HCT116 (cell line): ENCODE data around the gene BZW2. TPM values are rescaled to one million over a fixed set of nuclear protein-coding genes. Genes with fewer than 3 reads are reported as not detected.

ENCODE experiments used
- ATAC-seq: fragments of 200-7000 bp; cut with Tn5 transposase; 2 replicates; pipeline ENCODE4 v1.9.1; 2020; ENCODE audit warnings: mild to moderate bottlenecking, moderate library complexity
- BruUV-seq: library from RNA; stranded (reverse); fragments of 400-500 nt; replicated peaks from 2 replicates; lab custom pipeline; 2021; lab: Mats Ljungman, UMichigan
- CTCF ChIA-PET: fragments of 300-600 bp; sonication (Branson Sonifier 250); formaldehyde crosslinking; loops from one replicate; lab custom pipeline; 2021; ENCODE audit warnings: antibody characterized with exemption; lab: Charles Lee
- POLR2A ChIA-PET: fragments of 300-600, 350-600 bp; sonication (Branson Sonifier 250); formaldehyde crosslinking; loops from one replicate; lab custom pipeline; 2021; ENCODE audit warnings: antibody characterized with exemption; lab: Charles Lee
- RAD21 ChIA-PET, 2 experiments: fragments of 300-600 bp; sonication (Branson Sonifier 250); formaldehyde crosslinking; loops; one replicate each; lab custom pipeline; 2023; ENCODE audit warnings: low total read pairs in 2 of 2; ENCODE audit not compliant: uncharacterized antibody in 2 of 2, unreplicated experiment in 2 of 2, low non-redundant PET in 1 of 2; lab: Charles Lee
- DNase-seq: peaks from one replicate; pipeline ENCODE4 v3.0.0-alpha.2; 2010; ENCODE audit warnings: low read depth, low spot score
- H2AFZ ChIP-seq: fragments of 200-600 bp; shearing (Covaris generic), sonication (generic); 2 replicates; pipeline ENCODE4 v1.6.1; 2017; ENCODE audit warnings: low read depth, mixed run types, mixed read lengths, antibody characterized with exemption, low read length; ENCODE audit not compliant: poor library complexity, severe bottlenecking
- H3K27ac ChIP-seq: 2 replicates; pipeline ENCODE4 v1.5.1; 2012; ENCODE audit warnings: low read depth, low read length
- H3K27me3 ChIP-seq: fragments of 200-600 bp; sonication (generic); 2 replicates; pipeline ENCODE4 v1.6.1; 2016; ENCODE audit warnings: mixed run types, low read length, mixed read lengths; ENCODE audit not compliant: insufficient read depth
- H3K36me3 ChIP-seq, 2 experiments: fragments of 200-500 bp in 1 of 2; fragments of 200-600 bp in 1 of 2; sonication (Bioruptor generic) in 1 of 2; sonication (generic) in 1 of 2; 2 replicates each; pipeline versions ENCODE4 v1.5.1 to v1.6.1; 2014 to 2016; ENCODE audit warnings: low read length in 2 of 2, inconsistent platforms in 1 of 2, mixed read lengths in 1 of 2, mixed run types in 1 of 2; ENCODE audit not compliant: insufficient read depth in 2 of 2, control insufficient read depth in 1 of 2
- H3K4me1 ChIP-seq, 2 experiments: fragments of 200-600 bp in 1 of 2; sonication (generic) in 1 of 2; 2 replicates each; pipeline versions ENCODE4 v1.5.1 to v1.6.1; 2012 to 2017; ENCODE audit warnings: low read length in 2 of 2, inconsistent platforms in 1 of 2, mild to moderate bottlenecking in 1 of 2, mixed read lengths in 1 of 2, mixed run types in 1 of 2, moderate library complexity in 1 of 2; ENCODE audit not compliant: insufficient read depth in 2 of 2, control insufficient read depth in 1 of 2
- H3K4me2 ChIP-seq: fragments of 200-600 bp; sonication (generic); 2 replicates; pipeline ENCODE4 v1.6.1; 2017; ENCODE audit warnings: mixed run types, low read length, mixed read lengths
- H3K4me3 ChIP-seq, 2 experiments: fragments of 200-600 bp in 1 of 2; sonication (generic) in 1 of 2; replicated peaks in 1 of 2; 2 replicates each; pipeline ENCODE4 v1.5.1; 2011 to 2016; ENCODE audit warnings: low read length in 2 of 2, control low read depth in 1 of 2, low read depth in 1 of 2, mild to moderate bottlenecking in 1 of 2, mixed read lengths in 1 of 2, mixed run types in 1 of 2
- H3K79me2 ChIP-seq: fragments of 200-600 bp; sonication (generic); 2 replicates; pipeline ENCODE4 v1.6.1; 2017; ENCODE audit warnings: mild to moderate bottlenecking, mixed run types, low read length, moderate library complexity, mixed read lengths; ENCODE audit not compliant: insufficient read depth
- H3K9ac ChIP-seq: fragments of 200-600 bp; sonication (generic); 2 replicates; pipeline ENCODE4 v1.6.1; 2016; ENCODE audit warnings: low read length, mixed read lengths
- H3K9me2 ChIP-seq: fragments of 200-600 bp; sonication (generic), shearing (Covaris generic); 2 replicates; pipeline ENCODE4 v1.6.1; 2017; ENCODE audit warnings: mixed run types, mild to moderate bottlenecking, moderate library complexity; ENCODE audit not compliant: insufficient read depth
- H3K9me3 ChIP-seq, 2 experiments: fragments of 200-500 bp in 1 of 2; fragments of 200-600 bp in 1 of 2; sonication (Bioruptor generic) in 1 of 2; sonication (generic) in 1 of 2; 2 replicates each; pipeline ENCODE4 v1.6.1; 2014 to 2017; ENCODE audit warnings: low read length in 2 of 2, mixed read lengths in 2 of 2, inconsistent platforms in 1 of 2, low read depth in 1 of 2, mild to moderate bottlenecking in 1 of 2, mixed run types in 1 of 2, moderate library complexity in 1 of 2; ENCODE audit not compliant: control insufficient read depth in 1 of 2, insufficient read depth in 1 of 2
- H4K20me1 ChIP-seq: fragments of 200-600 bp; sonication (generic), shearing (Covaris generic); 2 replicates; pipeline ENCODE4 v1.6.1; 2017; ENCODE audit warnings: mixed run types, mild to moderate bottlenecking, moderate library complexity; ENCODE audit not compliant: insufficient read depth
- CEBPB ChIP-seq: IDR thresholded peaks from 2 replicates; pipeline ENCODE4 v1.6.1; 2012; ENCODE audit warnings: low read depth
- CTCF ChIP-seq, 3 experiments: fragments of 200-600 bp in 1 of 3; sonication (generic) in 1 of 3; IDR thresholded peaks in 2 of 3; conservative IDR thresholded peaks in 1 of 3; 2 replicates each; pipeline ENCODE4 v1.5.1; 2012 to 2017; ENCODE audit warnings: low read depth in 2 of 3, low read length in 2 of 3, antibody characterized with exemption in 1 of 3, borderline replicate concordance in 1 of 3, control low read depth in 1 of 3, mild to moderate bottlenecking in 1 of 3, mixed read lengths in 1 of 3, mixed run types in 1 of 3, moderate library complexity in 1 of 3; ENCODE audit not compliant: insufficient read depth in 1 of 3
- EGR1 ChIP-seq: IDR thresholded peaks from 2 replicates; pipeline ENCODE4 v1.6.1; 2012; ENCODE audit warnings: low read depth
- ELF1 ChIP-seq: IDR thresholded peaks from 2 replicates; pipeline ENCODE4 v1.6.1; 2012; ENCODE audit warnings: low read depth, borderline replicate concordance
- EZH2 ChIP-seq: fragments of 200-600 bp; sonication (generic); IDR thresholded peaks from 2 replicates; pipeline ENCODE4 v1.6.1; 2017; ENCODE audit warnings: antibody characterized with exemption, mixed run types
- EZH2phosphoT487 ChIP-seq: fragments of 200-600 bp; IDR thresholded peaks from 2 replicates; pipeline ENCODE4 v1.6.1; 2018; ENCODE audit warnings: antibody characterized with exemption, borderline replicate concordance
- JUND ChIP-seq: IDR thresholded peaks from 2 replicates; pipeline ENCODE4 v1.6.1; 2012
- POLR2A ChIP-seq: IDR thresholded peaks from 2 replicates; pipeline ENCODE4 v1.7.0; 2011; ENCODE audit warnings: borderline replicate concordance; ENCODE audit not compliant: insufficient read depth, insufficient read length; ENCODE audit errors: extremely low read depth
- RAD21 ChIP-seq: IDR thresholded peaks from 2 replicates; pipeline ENCODE4 v1.6.1; 2012; ENCODE audit warnings: low read depth, mild to moderate bottlenecking
- SP1 ChIP-seq: IDR thresholded peaks from 2 replicates; pipeline ENCODE4 v1.6.1; 2012; ENCODE audit warnings: low read depth
- TCF7L2 ChIP-seq: IDR thresholded peaks from 2 replicates; pipeline ENCODE4 v1.7.0; 2011; ENCODE audit warnings: borderline replicate concordance, inconsistent platforms; ENCODE audit not compliant: insufficient read depth, insufficient read length; ENCODE audit errors: extremely low read depth
- ZBTB33 ChIP-seq: IDR thresholded peaks from 2 replicates; pipeline ENCODE4 v1.6.1; 2011; ENCODE audit warnings: mild to moderate bottlenecking, low read length, moderate library complexity; ENCODE audit not compliant: insufficient replicate concordance; ENCODE audit errors: extremely low read depth
- ZFX ChIP-seq: fragments of 450-650 bp; IDR thresholded peaks from 2 replicates; pipeline ENCODE4 v1.6.1; 2017
- ZNF274 ChIP-seq: fragments of 200-500 bp; sonication (Bioruptor generic); IDR thresholded peaks from 2 replicates; pipeline ENCODE4 v1.6.1; 2014; ENCODE audit warnings: mild to moderate bottlenecking, low read depth, low read length, inconsistent platforms
- intact Hi-C: fragments of 100-400 bp; cut with micrococcal nuclease; formaldehyde crosslinking; loops from 2 replicates; pipeline ENCODE4 v1.10.0; 2022
- total RNA-seq: library from RNA; stranded (reverse); gene quantifications from one replicate; pipeline ENCODE4 v1.2.1, GENCODE V29; 2021; ENCODE audit not compliant: unreplicated experiment

The BZW2 gene
- total RNA-seq, 1 experiment from 2014 or later, result 119 TPM

- Histone ChIP-seq H3K79me2 (peaks cover 53% of the 10 kb centered on the region), H3K36me3 (no peaks in the 10 kb centered on the region; a peak in 2 of 4 replicates), H3K4me2 (no peak overlapping the region), H3K4me3 (no peak overlapping the region), H3K9ac (no peak overlapping the region), H3K9me3 (no peaks in the 10 kb centered on the region), H2AFZ (no peak overlapping the region), H3K4me1 (peaks cover 0 to 4% of the 10 kb centered on the region in 2 experiments; a peak in 1 of 4 replicates), H3K9me2 (no peaks in the 10 kb centered on the region), H3K27ac (no peak overlapping the region), H3K27me3 (no peaks in the 10 kb centered on the region), H4K20me1 (no peaks in the 10 kb centered on the region)
- POLR2A ChIA-PET, result interaction anchor here (0.6 kb wide), 1 partner anchor 461 kb away, joined by 3 read pairs; no protein-coding TSS in a partner anchor
- BruUV-seq, result no TSS peak
- no peak for ATAC-seq
- no peak for TF ChIP-seq TCF7L2
- no peak for TF ChIP-seq EGR1
- no peak for TF ChIP-seq CTCF (IDR thresholded peaks at IDR 0.05 in 2 of 3, conservative IDR thresholded peaks at IDR 0.05 in 1 of 3; ENCODE audit: borderline replicate concordance in 1 of 3, insufficient read depth in 1 of 3, low read depth in 2 of 3, low read length in 2 of 3)
- no peak for TF ChIP-seq EZH2phosphoT487
- TF ChIP-seq RAD21, result no peak
- no peak for TF ChIP-seq ELF1
- TF ChIP-seq ZBTB33, result no peak
- TF ChIP-seq JUND, result no peak
- no peak for TF ChIP-seq SP1
- no peak for TF ChIP-seq CEBPB
- no peak for TF ChIP-seq ZNF274
- no peak for TF ChIP-seq ZFX
- no peak for TF ChIP-seq POLR2A
- no peak for TF ChIP-seq EZH2
- CTCF ChIA-PET, result no interaction called here
- RAD21 ChIA-PET, result no interaction called here
- DNase-seq, result no peak
- intact Hi-C loops, result no loop called here
Observed at GRCh38 chr7:16638282-16639280, 7.4 kb upstream of the BZW2 start.
